IMR-90 (cell line): ENCODE results near the gene FXYD5. TPM values are rescaled to one million over a fixed set of nuclear protein-coding genes. Genes with fewer than 3 reads are reported as not detected.
A peak's percentile ranks its signal among the peaks of the same experiment; 100 is the strongest.

Source experiments
- ATAC-seq: fragments of 200-7000 bp; cut with Tn5 transposase; 2 replicates; pipeline ENCODE4 v1.9.1; 2020; ENCODE audit warnings: low read depth, mild to moderate bottlenecking, moderate library complexity
- BruUV-seq: library from RNA; stranded (reverse); fragments of 400-500 nt; replicated peaks from 2 replicates; lab custom pipeline; 2021; lab: Mats Ljungman, UMichigan
- CTCF ChIA-PET: fragments of 300-600 bp; formaldehyde crosslinking; extraction: SDS; loops from one replicate; lab custom pipeline; 2021; ENCODE audit warnings: antibody characterized with exemption; lab: Yijun Ruan, JAX
- POLR2A ChIA-PET: fragments of 300-600 bp; sonication (Branson Sonifier 250); formaldehyde crosslinking; loops from one replicate; lab custom pipeline; 2022; ENCODE audit warnings: antibody characterized with exemption; ENCODE audit not compliant: unreplicated experiment; lab: Charles Lee
- DNase-seq: peaks from one replicate; pipeline ENCODE4 v3.0.0; 2013
- H2AFZ ChIP-seq: replicated peaks from 2 replicates; pipeline ENCODE3; 2013; ENCODE audit warnings: low read length, mild to moderate bottlenecking; ENCODE audit not compliant: poor library complexity
- H2AK5ac ChIP-seq: 2 replicates; pipeline ENCODE4 v1.6.1; 2013; ENCODE audit warnings: low read depth, low read length, inconsistent platforms
- H2AK9ac ChIP-seq: replicated peaks from 2 replicates; pipeline ENCODE3; 2013; ENCODE audit warnings: mild to moderate bottlenecking, low read depth, low read length, moderate library complexity; ENCODE audit not compliant: poor library complexity
- H2BK120ac ChIP-seq: 2 replicates; pipeline ENCODE4 v1.6.1; 2013; ENCODE audit warnings: low read depth, low read length, inconsistent platforms
- H2BK15ac ChIP-seq: 3 replicates; pipeline ENCODE4 v1.6.1; 2013; ENCODE audit warnings: low read depth, low read length, inconsistent platforms
- H2BK20ac ChIP-seq: 2 replicates; pipeline ENCODE4 v1.6.1; 2013; ENCODE audit warnings: low read depth, mild to moderate bottlenecking, inconsistent platforms, low read length, moderate library complexity
- H2BK5ac ChIP-seq: 2 replicates; pipeline ENCODE4 v1.6.1; 2013; ENCODE audit warnings: mild to moderate bottlenecking, low read depth, low read length, inconsistent platforms; ENCODE audit not compliant: poor library complexity, severe bottlenecking
- H3K14ac ChIP-seq: replicated peaks from 2 replicates; pipeline ENCODE4 v1.6.1; 2013; ENCODE audit warnings: low read depth, low read length, inconsistent platforms
- H3K18ac ChIP-seq: 2 replicates; pipeline ENCODE4 v1.6.1; 2013; ENCODE audit warnings: low read depth, low read length, control low read depth
- H3K23ac ChIP-seq: 2 replicates; pipeline ENCODE4 v1.6.1; 2013; ENCODE audit warnings: low read depth, low read length, inconsistent platforms
- H3K27ac ChIP-seq: 2 replicates; pipeline ENCODE4 v1.5.1; 2013; ENCODE audit warnings: mild to moderate bottlenecking, control low read depth, low read length; ENCODE audit not compliant: insufficient read depth
- H3K27me3 ChIP-seq: 2 replicates; pipeline ENCODE4 v1.6.1; 2013; ENCODE audit warnings: low read length; ENCODE audit not compliant: control insufficient read depth, insufficient read depth
- H3K36me3 ChIP-seq: 2 replicates; pipeline ENCODE4 v1.6.1; 2013; ENCODE audit warnings: low read length, mixed read lengths; ENCODE audit not compliant: control insufficient read depth, insufficient read depth
- H3K4ac ChIP-seq: 2 replicates; pipeline ENCODE4 v1.6.1; 2013; ENCODE audit warnings: low read depth, low read length, inconsistent platforms
- H3K4me1 ChIP-seq: 2 replicates; pipeline ENCODE4 v1.6.1; 2013; ENCODE audit warnings: low read length, mixed read lengths; ENCODE audit not compliant: control insufficient read depth, insufficient read depth
- H3K4me2 ChIP-seq: 2 replicates; pipeline ENCODE4 v1.6.1; 2013; ENCODE audit warnings: low read depth, mild to moderate bottlenecking, control low read depth, low read length, moderate library complexity
- H3K4me3 ChIP-seq: 2 replicates; pipeline ENCODE4 v1.5.1; 2013; ENCODE audit warnings: low read depth, mild to moderate bottlenecking, control low read depth, low read length, moderate library complexity; ENCODE audit not compliant: insufficient read depth
- H3K56ac ChIP-seq: 2 replicates; pipeline ENCODE4 v1.6.1; 2013; ENCODE audit warnings: low read length, inconsistent platforms; ENCODE audit not compliant: insufficient read depth; ENCODE audit errors: extremely low read depth
- H3K79me1 ChIP-seq, 2 experiments: 2 replicates each; pipeline ENCODE4 v1.6.1; 2013; ENCODE audit warnings: low read length in 2 of 2, inconsistent platforms in 1 of 2, low read depth in 1 of 2
- H3K9ac ChIP-seq: 2 replicates; pipeline ENCODE4 v1.6.1; 2013; ENCODE audit warnings: low read depth, low read length, control low read depth
- H3K9me1 ChIP-seq: 2 replicates; pipeline ENCODE4 v1.6.1; 2013; ENCODE audit warnings: low read length, inconsistent platforms; ENCODE audit not compliant: insufficient read depth
- H3K9me3 ChIP-seq: 2 replicates; pipeline ENCODE4 v1.6.1; 2013; ENCODE audit warnings: low read length; ENCODE audit not compliant: control insufficient read depth, insufficient read depth
- H4K20me1 ChIP-seq: 2 replicates; pipeline ENCODE4 v1.6.1; 2013; ENCODE audit warnings: low read length, inconsistent platforms; ENCODE audit not compliant: insufficient read depth
- H4K5ac ChIP-seq: 2 replicates; pipeline ENCODE4 v1.6.1; 2013; ENCODE audit warnings: mild to moderate bottlenecking, low read depth, low read length, control low read depth
- H4K8ac ChIP-seq, 2 experiments: 2 replicates each; pipeline ENCODE4 v1.6.1; 2013; ENCODE audit warnings: low read depth in 2 of 2, low read length in 2 of 2, control low read depth in 1 of 2, inconsistent platforms in 1 of 2
- H4K91ac ChIP-seq: 2 replicates; pipeline ENCODE4 v1.6.1; 2013; ENCODE audit warnings: low read depth, low read length, inconsistent platforms; ENCODE audit not compliant: insufficient read depth
- CEBPB ChIP-seq: IDR thresholded peaks from 2 replicates; pipeline ENCODE4 v1.6.1; 2012; ENCODE audit warnings: low read depth, low read length, improper control_type of control experiment
- MAFK ChIP-seq: IDR thresholded peaks from 2 replicates; pipeline ENCODE4 v1.6.1; 2012; ENCODE audit warnings: low read depth, low read length, improper control_type of control experiment
- NFE2L2 ChIP-seq: fragments of 150-350 bp; IDR thresholded peaks from 2 replicates; pipeline ENCODE4 v1.6.1; 2016; ENCODE audit warnings: low read depth, mild to moderate bottlenecking, low read length
- WGBS, 2 experiments: methylation state at CpG; one replicate each; pipeline versions ENCODE4 v1.1.5 to v1.1.7; 2013; ENCODE audit warnings: missing lambda C conversion rate in 2 of 2; ENCODE audit not compliant: insufficient read length in 1 of 2; ENCODE audit errors: extremely low coverage in 2 of 2; 5-methylcytosine and 5-hydroxymethylcytosine counted together
- dilution Hi-C: fragments of 300-500 bp; cut with HindIII; formaldehyde crosslinking; loops from one replicate; pipeline ENCODE4 v1.14.3; 2018; ENCODE audit warnings: low sequenced_read_pairs; ENCODE audit not compliant: unreplicated experiment
- in situ Hi-C: fragments of 300-500 bp; cut with MboI; formaldehyde crosslinking; loops from 3 replicates; pipeline ENCODE4 v1.14.3; 2019; ENCODE audit warnings: low sequenced_read_pairs, inconsistent platforms, mixed read lengths
- intact Hi-C: fragments of 100-400 bp; cut with micrococcal nuclease; formaldehyde crosslinking; loops from 2 replicates; pipeline ENCODE4 v1.10.0; 2022
- polyA plus RNA-seq, 3 experiments: library from polyadenylated mRNA; depleted of rRNA; stranded (reverse); fragments of >200 nt; gene quantifications; 2 replicates each; pipeline ENCODE4 v1.2.3, GENCODE V29; 2012; ENCODE audit warnings: low replicate concordance in 1 of 3
- total RNA-seq: library from RNA; depleted of rRNA; stranded (reverse); fragments of >200 nt; gene quantifications from 2 replicates; pipeline ENCODE4 v1.2.3, GENCODE V29; 2012
- TF ChIP-seq, protein P1 (sequence below): fragments of 150-350 bp; IDR thresholded peaks from 2 replicates; pipeline ENCODE4 v1.6.1; 2017; ENCODE audit warnings: mild to moderate bottlenecking, antibody characterized with exemption, low read length, low read depth

The FXYD5 gene
- total and polyA plus RNA-seq, 2 of the 4 experiments (the other 2 are of a cell fraction), result 53.6 to 245 TPM

DNA sequence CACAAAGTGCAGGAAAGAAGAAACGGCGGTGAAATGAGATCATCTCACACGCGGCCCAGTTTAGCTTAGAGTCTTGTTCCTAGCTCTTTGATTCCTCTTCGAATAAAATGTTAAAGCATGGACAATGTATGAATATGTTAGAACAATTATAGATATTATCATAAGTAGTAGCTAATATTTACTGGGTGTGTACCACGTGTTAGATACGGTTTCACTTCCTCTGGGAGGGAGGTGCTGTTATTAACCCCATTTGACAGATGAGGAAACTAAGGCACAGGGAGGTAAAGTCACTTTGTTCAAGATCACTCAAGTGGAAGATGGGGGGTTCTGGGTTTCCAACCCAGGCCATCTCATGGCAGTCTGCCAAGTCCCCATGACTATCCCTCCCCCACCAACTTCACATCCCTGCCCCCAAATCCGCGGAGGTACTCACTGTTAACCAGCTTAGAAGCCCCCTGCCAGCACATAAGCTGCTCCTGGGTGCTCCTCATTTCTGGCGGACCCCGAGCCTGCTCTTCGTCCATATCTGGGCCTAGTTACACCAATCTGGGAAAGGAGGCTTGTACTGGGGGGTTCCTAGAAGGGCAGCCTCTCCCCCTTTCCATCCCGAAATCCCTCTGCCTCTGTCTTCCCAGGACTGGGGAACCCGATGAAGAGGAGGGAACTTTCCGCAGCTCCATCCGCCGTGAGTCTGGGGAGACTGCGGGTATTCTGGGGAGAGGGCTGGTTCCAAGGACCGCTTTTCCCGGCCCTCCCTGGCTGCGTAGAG, 12.5 kb upstream of the FXYD5 start:
- intact Hi-C loops, result loop anchor here (5.0 kb wide), 1 partner anchor 125 kb away; the partner anchor contains the start of gene USF2
- POLR2A ChIA-PET, result interaction anchor here (0.7 kb wide), 1 partner anchor 11 kb away, joined by 5 read pairs; no protein-coding TSS in a partner anchor

More for the DNA sequence above, 12.5 kb upstream of the FXYD5 start:
- H3K4ac ChIP-seq, result no peak overlapping the region
- H3K9me3 ChIP-seq, result no peaks in the 10 kb centered on the region
- H2AK5ac ChIP-seq, result no peak overlapping the region
- H4K8ac ChIP-seq, result no peak overlapping the region
- peak overlapping the region; percentile 57 for H3K4me2 ChIP-seq
- peak overlapping the region; percentile 18 for H2AK9ac ChIP-seq
- no peak overlapping the region for H2BK15ac ChIP-seq
- no peak overlapping the region for H4K5ac ChIP-seq
- no peaks in the 10 kb centered on the region for H4K20me1 ChIP-seq
- H3K79me1 ChIP-seq, result no peaks in the 10 kb centered on the region
- dilution Hi-C loops (no loop called here), in situ Hi-C loops (no loop called here)
- H3K23ac ChIP-seq, result no peak overlapping the region
- H4K91ac ChIP-seq, result no peak overlapping the region
- DNase-seq (no peak), ATAC-seq (no peak)
- no CpG with 5 or more reads among the region's 21 CpGs for WGBS, 2 experiments
- H2AFZ ChIP-seq, result peak overlapping the region; percentile 78
- H3K27ac ChIP-seq, result no peak overlapping the region
- CTCF ChIA-PET, result interaction anchor here (0.6 to 2.1 kb wide), 5 partner anchors 11 to 269 kb away, joined by 3 to 10 read pairs (median 5); no protein-coding TSS in a partner anchor
- peaks cover 18% of the 10 kb centered on the region for H3K4me1 ChIP-seq
- peaks cover 33% of the 10 kb centered on the region for H3K27me3 ChIP-seq
- no peaks in the 10 kb centered on the region for H3K36me3 ChIP-seq
- BruUV-seq, result no TSS peak
- TF ChIP-seq, protein P1, sequence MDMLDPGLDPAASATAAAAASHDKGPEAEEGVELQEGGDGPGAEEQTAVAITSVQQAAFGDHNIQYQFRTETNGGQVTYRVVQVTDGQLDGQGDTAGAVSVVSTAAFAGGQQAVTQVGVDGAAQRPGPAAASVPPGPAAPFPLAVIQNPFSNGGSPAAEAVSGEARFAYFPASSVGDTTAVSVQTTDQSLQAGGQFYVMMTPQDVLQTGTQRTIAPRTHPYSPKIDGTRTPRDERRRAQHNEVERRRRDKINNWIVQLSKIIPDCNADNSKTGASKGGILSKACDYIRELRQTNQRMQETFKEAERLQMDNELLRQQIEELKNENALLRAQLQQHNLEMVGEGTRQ, result no peak
- TF ChIP-seq NFE2L2 (no peak), MAFK (no peak), CEBPB (no peak)
- H2BK20ac ChIP-seq, result no peak overlapping the region
- no peak overlapping the region for H2BK120ac ChIP-seq
- peaks cover 3% of the 10 kb centered on the region; the same call in 1 of the 2 replicates for H3K9me1 ChIP-seq
- H3K4me3 ChIP-seq, result no peak overlapping the region
- no peak overlapping the region for H3K14ac ChIP-seq
- no peak overlapping the region for H2BK5ac ChIP-seq
- H3K9ac ChIP-seq, result no peak overlapping the region
- no peak overlapping the region for H3K56ac ChIP-seq
- no peak overlapping the region for H3K18ac ChIP-seq
